HG03097 (cell line): ENCODE measurements around the gene RGS19.

Source experiments
- ATAC-seq: cut with Tn5 transposase; IDR thresholded peaks from one replicate; pipeline ENCODE4 v1.9.1; 2021; ENCODE audit not compliant: unreplicated experiment, low FRiP score

The RGS19 gene

GRCh38 chr20:64077876-64078551 lies 1.3 kb downstream of the RGS19 start:
- no peak for ATAC-seq

- ATAC-seq = no peak
Measured at GRCh38 chr20:64077541-64077875, 1.8 kb downstream of the RGS19 start.

- ATAC-seq = no peak
Measured at GRCh38 chr20:64077094-64077493, 2.2 kb downstream of the RGS19 start.

- ATAC-seq = no peak
Measured at GRCh38 chr20:64076061-64076997, 3.0 kb downstream of the RGS19 start.

- no peak for ATAC-seq
Measured at GRCh38 chr20:64075556-64075955, 3.8 kb downstream of the RGS19 start.

GRCh38 chr20:64074963-64075362 lies 4.4 kb downstream of the RGS19 start:
- no peak for ATAC-seq

- no peak for ATAC-seq
Measured at GRCh38 chr20:64074184-64074789, 5.0 kb downstream of the RGS19 start.

GRCh38 chr20:64073476-64074183 lies 5.7 kb downstream of the RGS19 start:
- no peak for ATAC-seq

- no peak for ATAC-seq
Measured at GRCh38 chr20:64072498-64073063, 6.7 kb downstream of the RGS19 start.

GRCh38 chr20:64071341-64072332 lies 7.7 kb downstream of the RGS19 start:
- ATAC-seq = no peak

- ATAC-seq = no peak
Measured at GRCh38 chr20:64070244-64070993, 8.9 kb downstream of the RGS19 start.

GRCh38 chr20:64069614-64070243 lies 9.6 kb downstream of the RGS19 start:
- ATAC-seq = no peak

- no peak for ATAC-seq
Measured at GRCh38 chr20:64069209-64069613, 10.1 kb downstream of the RGS19 start.

- ATAC-seq = no peak
Measured at GRCh38 chr20:64068386-64069208, 10.7 kb downstream of the RGS19 start.

- ATAC-seq = no peak
Measured at GRCh38 chr20:64067733-64068307, 11.5 kb downstream of the RGS19 start.

- no peak for ATAC-seq
Measured at GRCh38 chr20:64067005-64067632, 12.2 kb downstream of the RGS19 start.

- ATAC-seq = peak; percentile 42
Measured at GRCh38 chr20:64065974-64066343, 13.4 kb downstream of the RGS19 start.
